Raji (cell line): ENCODE measurements around the gene CCDC66.

Source experiments
- POLR2A ChIP-seq: IDR thresholded peaks from 2 replicates; pipeline ENCODE4 v1.6.1; 2011; ENCODE audit warnings: low read depth, low read length, control low read depth; ENCODE audit not compliant: insufficient read depth

Gene CCDC66

GRCh38 chr3:56556908-56557830, at the start of gene CCDC66:
Gene CCDC66, plus strand, starts transcription at chr3:56557175. Its CDS starts 68 bp downstream, at chr3:56557243.
- TF ChIP-seq POLR2A: peak; percentile 83

GRCh38 chr3:56519641-56520040, 37.3 kb upstream of the CCDC66 start:
- no peak for TF ChIP-seq POLR2A

- no peak for TF ChIP-seq POLR2A
Measured at GRCh38 chr3:56522374-56522773, 34.6 kb upstream of the CCDC66 start.

DNA sequence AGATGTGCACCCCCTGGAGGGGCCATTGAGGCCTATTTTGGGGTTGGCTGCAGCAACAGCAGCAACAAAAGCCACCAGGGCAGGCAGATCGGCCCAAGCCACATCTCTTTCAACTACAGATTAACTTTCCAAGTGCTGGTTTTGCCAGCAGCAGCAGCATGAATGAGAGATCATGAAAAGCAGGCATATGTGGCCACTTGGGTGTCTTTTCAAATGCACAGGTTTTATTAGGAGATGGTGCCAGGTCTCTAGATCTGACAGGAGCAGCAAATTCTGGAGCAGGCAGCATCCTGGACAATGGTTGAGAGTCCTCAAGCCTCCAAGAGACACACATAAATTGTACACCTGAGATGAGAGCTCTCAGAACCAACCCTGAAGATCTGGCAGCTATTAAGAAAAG, 31.7 kb upstream of the CCDC66 start:
- no peak for TF ChIP-seq POLR2A

DNA sequence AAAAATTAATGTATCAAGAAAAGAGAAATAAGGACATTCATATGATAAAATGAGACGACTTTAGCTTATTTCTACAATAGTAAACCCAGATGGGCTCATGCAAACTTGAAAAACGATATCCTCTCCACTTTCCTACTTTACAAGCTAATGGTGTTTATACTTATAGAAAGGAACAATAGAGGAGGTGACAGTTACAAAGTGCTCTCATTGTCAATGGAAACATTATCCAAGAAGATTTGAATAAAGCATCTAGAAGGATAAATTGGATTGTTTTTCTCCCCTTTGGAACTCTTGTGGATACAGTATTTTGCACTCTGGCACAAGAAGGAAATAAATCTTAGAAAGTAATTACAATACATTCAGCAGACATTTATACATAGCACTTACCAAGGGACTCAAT, 20.2 kb upstream of the CCDC66 start:
- no peak for TF ChIP-seq POLR2A

GRCh38 chr3:56547486-56547885, 9.5 kb upstream of the CCDC66 start:
- no peak for TF ChIP-seq POLR2A

- TF ChIP-seq POLR2A: no peak
Measured at GRCh38 chr3:56557831-56558170, 826 bp downstream of the CCDC66 start.

DNA sequence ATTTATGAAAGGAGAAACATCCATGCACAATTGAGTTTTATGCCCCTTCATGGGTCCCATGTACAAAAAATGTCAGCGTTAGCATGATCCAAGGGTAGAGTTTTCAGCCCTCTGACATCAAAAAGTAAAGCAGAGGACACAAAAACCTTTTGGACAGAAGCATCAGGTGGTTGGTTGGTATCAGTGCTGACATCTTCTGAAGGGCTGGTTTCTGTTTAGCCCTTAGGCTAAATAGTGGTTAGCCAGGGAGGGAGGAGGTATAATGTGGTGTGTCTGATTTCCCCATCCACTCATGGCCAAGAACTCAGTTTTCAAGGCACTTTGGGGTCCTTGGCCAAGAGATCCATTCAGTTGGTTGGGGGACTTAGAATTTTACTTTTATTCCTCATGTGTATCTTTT, 16.5 kb downstream of the CCDC66 start:
- TF ChIP-seq POLR2A: no peak

DNA sequence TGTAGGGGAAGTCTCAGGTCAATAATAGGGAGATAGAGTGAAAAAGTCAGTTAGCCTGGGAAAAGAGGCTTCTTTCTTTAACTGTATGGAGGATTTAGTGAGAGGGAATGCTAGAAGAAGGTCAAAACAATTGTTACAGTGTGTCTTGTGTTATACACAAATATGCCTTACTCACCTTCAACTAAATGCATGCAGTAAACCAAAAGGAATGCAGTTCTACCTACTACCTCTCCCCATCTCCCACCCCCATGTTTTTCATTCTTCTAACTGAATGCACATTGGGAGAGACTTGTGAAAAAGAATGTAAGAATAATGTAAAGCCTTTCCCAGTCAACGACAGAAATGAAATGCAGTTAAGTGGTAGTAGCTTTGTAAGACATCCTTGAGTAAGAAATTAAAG, 33.8 kb downstream of the CCDC66 start:
- TF ChIP-seq POLR2A: no peak

- no peak for TF ChIP-seq POLR2A
Measured at GRCh38 chr3:56591262-56591661, 34.3 kb downstream of the CCDC66 start.

- TF ChIP-seq POLR2A: no peak
Measured at GRCh38 chr3:56593455-56594158, 36.6 kb downstream of the CCDC66 start.

- TF ChIP-seq POLR2A: no peak
Measured at GRCh38 chr3:56595975-56596840, 39.2 kb downstream of the CCDC66 start.

- no peak for TF ChIP-seq POLR2A
Measured at GRCh38 chr3:56610669-56611335, 53.8 kb downstream of the CCDC66 start.

DNA sequence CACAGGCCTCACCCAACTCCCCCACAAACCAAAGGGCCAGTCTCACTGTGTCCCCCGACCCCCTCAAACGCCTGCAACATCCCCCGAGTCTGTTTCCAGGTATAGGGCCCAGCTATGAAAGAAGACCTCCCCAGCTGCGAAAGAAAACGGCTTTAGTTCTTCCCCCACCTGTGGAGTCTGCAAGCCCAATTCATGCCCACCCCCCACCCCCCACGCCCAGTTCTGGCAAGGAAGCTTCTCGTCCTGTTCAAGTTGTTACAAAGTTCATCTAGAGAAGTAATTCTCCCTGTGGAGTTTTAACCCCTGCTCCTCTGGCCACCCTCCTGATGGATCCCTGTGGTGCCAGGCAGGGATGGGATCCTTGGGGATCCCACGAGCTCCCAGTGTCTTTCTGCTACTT, 54.4 kb downstream of the CCDC66 start:
- TF ChIP-seq POLR2A: no peak

DNA sequence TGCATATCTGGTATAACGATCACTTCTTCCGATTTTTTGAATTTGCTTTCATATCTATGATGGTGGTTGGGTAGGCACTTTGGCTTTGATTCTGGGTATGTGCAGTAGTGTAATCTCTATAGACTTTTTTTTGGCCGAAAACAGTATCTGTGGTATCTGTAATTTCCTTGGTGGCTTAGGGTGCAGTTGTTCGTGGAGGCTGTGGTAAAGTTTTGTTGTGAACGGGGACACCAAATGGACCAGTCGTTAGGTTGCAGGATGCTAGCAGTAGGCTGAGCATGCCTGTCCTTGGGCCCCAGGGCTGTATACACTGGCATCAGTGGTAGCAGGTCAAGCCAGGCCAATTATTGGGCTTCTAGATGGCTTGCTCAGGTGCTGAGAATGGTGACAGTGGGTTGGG, 55.2 kb downstream of the CCDC66 start:
- no peak for TF ChIP-seq POLR2A
